ENCODE data around the gene DGCR2. TPM values are rescaled to one million over a fixed set of nuclear protein-coding genes. Genes with fewer than 3 reads are reported as not detected.
"Not testable (repeated sequence)": the region's sequence is repeated elsewhere in the genome, so short reads cannot be mapped to it uniquely, and the experiment has no call there.

Gene DGCR2
- total RNA-seq, 1 experiment from 2014 or later: 26.5 TPM

GRCh38 chr22:19062943-19063308 is 59.3 kb downstream of the DGCR2 start:
- H3K27me3 ChIP-seq: no peaks in the 10 kb centered on the region
- H3K9me3 ChIP-seq: no peaks in the 10 kb centered on the region
- no peak for DNase-seq
- H3K4me3 ChIP-seq: no peak overlapping the region
- peaks cover 7% of the 10 kb centered on the region for H3K36me3 ChIP-seq

GRCh38 chr22:19062139-19062942 is 59.9 kb downstream of the DGCR2 start:
- DNase-seq: no peak
- H3K36me3 ChIP-seq: peaks cover 7% of the 10 kb centered on the region
- no peaks in the 10 kb centered on the region for H3K9me3 ChIP-seq
- no peaks in the 10 kb centered on the region for H3K27me3 ChIP-seq
- H3K4me3 ChIP-seq: no peak overlapping the region

GRCh38 chr22:19061471-19062138 is 60.6 kb downstream of the DGCR2 start:
- DNase-seq: no peak
- Histone ChIP-seq H3K4me3 (no peak overlapping the region), H3K36me3 (peaks cover 5% of the 10 kb centered on the region; the same call in 1 of the 2 replicates)

GRCh38 chr22:19060356-19061009 is 61.7 kb downstream of the DGCR2 start:
- DNase-seq: no peak
- Histone ChIP-seq H3K36me3 (peaks cover under 1% of the 10 kb centered on the region; the same call in 1 of the 2 replicates), H3K27me3 (no peaks in the 10 kb centered on the region), H3K4me3 (no peak overlapping the region), H3K9me3 (no peaks in the 10 kb centered on the region)

More at GRCh38 chr22:19061471-19062138, 60.6 kb downstream of the DGCR2 start:
- Histone ChIP-seq H3K27me3 (no peaks in the 10 kb centered on the region), H3K9me3 (no peaks in the 10 kb centered on the region)

GRCh38 chr22:19059481-19060278 is 62.5 kb downstream of the DGCR2 start:
- H3K9me3 ChIP-seq: no peaks in the 10 kb centered on the region
- H3K27me3 ChIP-seq: no peaks in the 10 kb centered on the region
- DNase-seq: no peak
- H3K4me3 ChIP-seq: no peak overlapping the region
- H3K36me3 ChIP-seq: no peaks in the 10 kb centered on the region

GRCh38 chr22:19058713-19059451 is 63.3 kb downstream of the DGCR2 start:
- no peak for DNase-seq
- Histone ChIP-seq H3K9me3 (no peaks in the 10 kb centered on the region), H3K4me3 (no peak overlapping the region), H3K27me3 (no peaks in the 10 kb centered on the region), H3K36me3 (peaks cover 3% of the 10 kb centered on the region; the same call in 1 of the 2 replicates)

GRCh38 chr22:19057999-19058491 is 64.2 kb downstream of the DGCR2 start:
- Histone ChIP-seq H3K9me3 (no peaks in the 10 kb centered on the region), H3K27me3 (no peaks in the 10 kb centered on the region), H3K4me3 (no peak overlapping the region), H3K36me3 (peaks cover 3% of the 10 kb centered on the region; the same call in 1 of the 2 replicates)
- DNase-seq: no peak

- peaks cover 3% of the 10 kb centered on the region; the same call in 1 of the 2 replicates for H3K36me3 ChIP-seq
These were observed 64.7 kb downstream of the DGCR2 start for GRCh38 chr22:19057539-19057938.

GRCh38 chr22:19056951-19057401 is 65.2 kb downstream of the DGCR2 start:
- Histone ChIP-seq H3K27me3 (no peaks in the 10 kb centered on the region), H3K9me3 (no peaks in the 10 kb centered on the region), H3K36me3 (peaks cover 3% of the 10 kb centered on the region; the same call in 1 of the 2 replicates), H3K4me3 (no peak overlapping the region)
- no peak for DNase-seq

More at GRCh38 chr22:19057539-19057938, 64.7 kb downstream of the DGCR2 start:
- no peak for DNase-seq
- H3K27me3 ChIP-seq: no peaks in the 10 kb centered on the region
- no peak overlapping the region for H3K4me3 ChIP-seq
- no peaks in the 10 kb centered on the region for H3K9me3 ChIP-seq

- no peak for DNase-seq
- Histone ChIP-seq H3K4me3 (no peak overlapping the region), H3K27me3 (no peaks in the 10 kb centered on the region), H3K36me3 (peaks cover 3% of the 10 kb centered on the region; the same call in 1 of the 2 replicates), H3K9me3 (no peaks in the 10 kb centered on the region)
These were observed 66.4 kb downstream of the DGCR2 start for GRCh38 chr22:19055801-19056200.

GRCh38 chr22:19052941-19053541 is 69.2 kb downstream of the DGCR2 start:
- Histone ChIP-seq H3K4me3 (no peak overlapping the region), H3K27me3 (no peaks in the 10 kb centered on the region), H3K36me3 (peaks cover 10% of the 10 kb centered on the region; the same call in 1 of the 2 replicates), H3K9me3 (no peaks in the 10 kb centered on the region)
- DNase-seq: no peak

GRCh38 chr22:19051381-19052072 is 70.7 kb downstream of the DGCR2 start:
- H3K27me3 ChIP-seq: no peaks in the 10 kb centered on the region
- H3K36me3 ChIP-seq: peaks cover 21% of the 10 kb centered on the region
- H3K4me3 ChIP-seq: no peak overlapping the region

GRCh38 chr22:19050847-19051246 is 71.4 kb downstream of the DGCR2 start:
- not testable (repeated sequence) for DNase-seq
- peaks cover 26% of the 10 kb centered on the region for H3K36me3 ChIP-seq

More at GRCh38 chr22:19051381-19052072, 70.7 kb downstream of the DGCR2 start:
- no peaks in the 10 kb centered on the region for H3K9me3 ChIP-seq
- DNase-seq: no peak

GRCh38 chr22:19050117-19050516 is 72.1 kb downstream of the DGCR2 start:
- H3K4me3 ChIP-seq: no peak overlapping the region
- H3K27me3 ChIP-seq: no peaks in the 10 kb centered on the region
- H3K36me3 ChIP-seq: peaks cover 33% of the 10 kb centered on the region
- no peaks in the 10 kb centered on the region for H3K9me3 ChIP-seq
- DNase-seq: no peak

More at GRCh38 chr22:19050847-19051246, 71.4 kb downstream of the DGCR2 start:
- H3K9me3 ChIP-seq, H3K4me3 ChIP-seq, H3K27me3 ChIP-seq: not testable (repeated sequence)

- Histone ChIP-seq H3K36me3 (peaks cover 42% of the 10 kb centered on the region), H3K9me3 (no peaks in the 10 kb centered on the region), H3K27me3 (no peaks in the 10 kb centered on the region), H3K4me3 (no peak overlapping the region)
- DNase-seq: no peak
These were observed 73.7 kb downstream of the DGCR2 start for GRCh38 chr22:19048531-19048930.

Measured in MG63 (cell line).